Uterus (tissue), 4 donors: ENCODE results near the gene UST. TPM values are rescaled to one million over a fixed set of nuclear protein-coding genes. Genes with fewer than 3 reads are reported as not detected.

Source experiments
- DNase-seq, 2 donors: peaks; one replicate each; pipeline ENCODE4 v3.0.0-alpha.2; 2019 to 2020
- H3K27ac ChIP-seq, 2 donors: fragments of 200-600 bp; sonication (generic); 1 replicate in 1 of 2; 2 replicates in 1 of 2; pipeline ENCODE4 v1.5.1; 2016 to 2018
- H3K27me3 ChIP-seq, 2 donors: fragments of 200-600 bp; sonication (generic); one replicate each; pipeline ENCODE4 v1.5.1; 2018 to 2019; ENCODE audit warnings: control low read depth in 1 of 2
- H3K36me3 ChIP-seq, 2 donors: fragments of 200-600 bp; sonication (generic); one replicate each; pipeline ENCODE4 v1.5.1; 2019; ENCODE audit warnings: control low read depth in 1 of 2
- H3K4me1 ChIP-seq, 2 donors: fragments of 200-600 bp; sonication (generic); one replicate each; pipeline ENCODE4 v1.5.1; 2018 to 2019; ENCODE audit warnings: control low read depth in 1 of 2
- H3K4me3 ChIP-seq, 2 donors: fragments of 200-600 bp; sonication (generic); 1 replicate in 1 of 2; 2 replicates in 1 of 2; pipeline ENCODE4 v1.5.1; 2018 to 2019; ENCODE audit warnings: mild to moderate bottlenecking in 1 of 2
- H3K9me3 ChIP-seq, 2 donors: fragments of 200-600 bp; sonication (generic); one replicate each; pipeline ENCODE4 v1.5.1; 2019; ENCODE audit warnings: control low read depth in 1 of 2
- CTCF ChIP-seq, 4 experiments: fragments of 200-600 bp in 2 of 4; fragments of 450-650 bp in 2 of 4; sonication (generic) in 2 of 4; IDR thresholded peaks; one replicate each; pipeline ENCODE4 v1.5.1; 2016 to 2019; ENCODE audit warnings: antibody characterized with exemption in 4 of 4, mild to moderate bottlenecking in 2 of 4, moderate library complexity in 1 of 4
- POLR2A ChIP-seq, 2 donors: fragments of 450-650 bp; IDR thresholded peaks; one replicate each; pipeline ENCODE4 v1.6.1; 2016; ENCODE audit warnings: antibody characterized with exemption in 2 of 2, mild to moderate bottlenecking in 1 of 2, moderate library complexity in 1 of 2
- intact Hi-C: fragments of 100-400 bp; cut with DNase I; formaldehyde crosslinking; loops from one replicate; pipeline ENCODE4 v1.15.1; 2023; ENCODE audit warnings: low total_unique reads
- total RNA-seq, 4 donors: library from RNA; depleted of rRNA in 3 of 4; stranded (reverse); fragments of >200 nt in 3 of 4; gene quantifications; one replicate each; pipeline versions ENCODE4 v1.1.0 to v1.2.4, GENCODE V29; 2014 to 2023
- donor health status: DM: yes; HTN: yes; CAD: no.

UST gene
- total RNA-seq, 4 donors from 2014 or later, result 6.1 to 23.2 (median 17.2) TPM

DNA sequence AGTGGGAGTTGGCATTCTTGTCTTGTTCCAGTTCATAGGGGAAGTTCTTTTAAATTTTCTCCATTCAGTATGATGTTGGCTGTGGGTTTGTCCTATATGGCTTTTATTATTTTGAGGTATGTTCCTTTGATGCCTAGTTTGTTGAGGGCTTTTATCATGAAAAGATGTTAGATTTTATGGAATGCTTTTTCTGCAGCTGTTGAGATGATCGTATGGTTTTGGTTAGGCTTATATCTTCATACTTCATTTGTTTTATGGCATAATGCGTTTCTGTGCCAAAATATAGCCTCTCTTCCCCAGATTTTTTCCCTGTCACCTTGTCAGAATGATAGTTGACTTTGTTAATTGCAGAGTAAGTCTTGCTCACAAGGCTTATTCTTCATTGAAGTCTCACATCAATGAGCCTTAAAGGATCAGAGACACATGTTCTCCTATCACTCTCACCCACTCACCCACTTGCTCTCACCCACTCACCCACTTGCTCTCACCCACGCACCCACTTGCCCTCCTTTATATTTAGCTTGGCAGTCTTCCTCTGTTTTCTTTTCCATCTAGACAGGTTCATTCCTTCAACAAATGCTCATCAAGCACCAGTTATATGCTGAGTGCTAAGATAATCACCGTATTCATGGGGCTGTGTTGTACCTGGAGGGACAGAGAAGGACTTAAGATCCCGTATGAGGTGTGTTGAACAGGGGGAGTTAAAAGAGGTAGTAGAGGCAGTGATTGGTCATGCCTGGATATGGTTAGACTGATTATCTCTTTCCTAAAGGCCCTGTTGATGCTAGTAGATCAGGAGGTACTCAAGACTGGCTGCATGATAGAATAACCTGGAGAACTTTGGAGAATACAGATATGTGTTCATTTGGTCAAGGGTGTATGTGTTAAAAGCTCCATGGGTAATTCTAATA is 19.3 kb downstream of the UST start:
- intact Hi-C loops, result no loop called here
- Histone ChIP-seq H3K4me3 (no peak overlapping the region), H3K4me1 (peaks cover 0 to 5% of the 10 kb centered on the region in 2 donors), H3K27ac (no peak overlapping the region), H3K9me3 (no peaks in the 10 kb centered on the region), H3K27me3 (no peaks in the 10 kb centered on the region), H3K36me3 (no peaks in the 10 kb centered on the region)
- no peak for DNase-seq
- TF ChIP-seq POLR2A (IDR thresholded peaks at IDR 0.05) (no peak), CTCF (IDR thresholded peaks at IDR 0.05) (no peak)

DNA sequence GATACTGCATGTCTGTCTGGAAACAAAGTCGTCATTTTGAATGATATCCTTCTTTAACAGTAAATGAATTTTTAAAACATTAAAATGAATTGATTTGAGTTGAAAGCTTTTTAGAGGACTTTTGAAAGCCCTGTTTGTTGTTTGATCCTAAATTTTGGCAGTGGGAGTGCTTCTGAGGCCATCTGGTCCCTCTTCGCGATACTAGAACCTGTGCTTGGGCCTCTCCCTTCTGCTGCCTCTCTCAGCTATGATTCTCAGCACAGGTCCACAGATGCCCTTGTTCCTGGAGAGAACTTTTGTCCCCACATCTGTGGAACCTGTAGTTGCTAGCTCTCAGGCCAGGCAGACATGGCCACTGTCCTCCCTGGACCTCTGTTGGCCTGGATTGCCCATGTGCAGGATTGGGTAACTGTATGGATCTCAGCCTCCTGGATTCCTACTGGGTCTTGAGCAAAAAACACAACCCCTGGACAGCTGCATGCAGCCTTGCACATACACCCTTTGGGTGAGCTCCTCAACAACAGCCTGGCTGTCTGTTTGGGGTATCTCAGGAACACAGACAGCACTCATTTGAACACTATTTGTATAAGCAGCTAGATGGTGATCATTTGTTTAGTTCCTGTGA is 21.9 kb downstream of the UST start:
- intact Hi-C loops, result no loop called here
- no peak for DNase-seq
- H3K4me3 ChIP-seq, result no peak overlapping the region
- no peaks in the 10 kb centered on the region for H3K9me3 ChIP-seq
- H3K27ac ChIP-seq, result no peak overlapping the region
- no peaks in the 10 kb centered on the region for H3K27me3 ChIP-seq
- H3K36me3 ChIP-seq, result no peaks in the 10 kb centered on the region
- H3K4me1 ChIP-seq, result no peaks in the 10 kb centered on the region
- TF ChIP-seq POLR2A (IDR thresholded peaks at IDR 0.05), result no peak
- TF ChIP-seq CTCF (IDR thresholded peaks at IDR 0.05), result no peak

GRCh38 chr6:148769304-148769968 is 22.6 kb downstream of the UST start:
- no peaks in the 10 kb centered on the region for H3K36me3 ChIP-seq
- DNase-seq, result no peak
- H3K4me3 ChIP-seq, result no peak overlapping the region
- no peak overlapping the region for H3K27ac ChIP-seq
- no peaks in the 10 kb centered on the region for H3K27me3 ChIP-seq
- TF ChIP-seq CTCF (IDR thresholded peaks at IDR 0.05), result no peak
- no peak for TF ChIP-seq POLR2A (IDR thresholded peaks at IDR 0.05)
- intact Hi-C loops, result no loop called here
- no peaks in the 10 kb centered on the region for H3K4me1 ChIP-seq
- no peaks in the 10 kb centered on the region for H3K9me3 ChIP-seq

- Histone ChIP-seq H3K4me1 (no peaks in the 10 kb centered on the region), H3K36me3 (no peaks in the 10 kb centered on the region), H3K27me3 (no peaks in the 10 kb centered on the region), H3K9me3 (no peaks in the 10 kb centered on the region), H3K4me3 (no peak overlapping the region), H3K27ac (no peak overlapping the region)
- DNase-seq, result no peak
- intact Hi-C loops, result no loop called here
- TF ChIP-seq POLR2A (IDR thresholded peaks at IDR 0.05), result no peak
- no peak for TF ChIP-seq CTCF (IDR thresholded peaks at IDR 0.05)
These were observed 23.8 kb downstream of the UST start for GRCh38 chr6:148770408-148771211.
